Mammary epithelial cell (primary cell): ENCODE results near the gene TTLL4.

Source experiments
- EZH2 ChIP-seq: IDR thresholded peaks from 2 replicates; pipeline ENCODE4 v1.6.1; 2012; ENCODE audit warnings: low read length, inconsistent platforms, borderline replicate concordance
- TF ChIP-seq, protein P1 (sequence below), 2 donors: IDR thresholded peaks in 1 of 2; conservative IDR thresholded peaks in 1 of 2; 2 replicates each; pipeline ENCODE4 v1.5.1; 2011 to 2012; ENCODE audit warnings: inconsistent platforms in 2 of 2, low read length in 2 of 2, mild to moderate bottlenecking in 2 of 2, control low read depth in 1 of 2, low read depth in 1 of 2; ENCODE audit not compliant: insufficient read depth in 1 of 2; ENCODE audit errors: extremely low read depth in 1 of 2

GRCh38 chr2:218680061-218680460 is 30.6 kb upstream of the TTLL4 start:
- TF ChIP-seq, protein P1, sequence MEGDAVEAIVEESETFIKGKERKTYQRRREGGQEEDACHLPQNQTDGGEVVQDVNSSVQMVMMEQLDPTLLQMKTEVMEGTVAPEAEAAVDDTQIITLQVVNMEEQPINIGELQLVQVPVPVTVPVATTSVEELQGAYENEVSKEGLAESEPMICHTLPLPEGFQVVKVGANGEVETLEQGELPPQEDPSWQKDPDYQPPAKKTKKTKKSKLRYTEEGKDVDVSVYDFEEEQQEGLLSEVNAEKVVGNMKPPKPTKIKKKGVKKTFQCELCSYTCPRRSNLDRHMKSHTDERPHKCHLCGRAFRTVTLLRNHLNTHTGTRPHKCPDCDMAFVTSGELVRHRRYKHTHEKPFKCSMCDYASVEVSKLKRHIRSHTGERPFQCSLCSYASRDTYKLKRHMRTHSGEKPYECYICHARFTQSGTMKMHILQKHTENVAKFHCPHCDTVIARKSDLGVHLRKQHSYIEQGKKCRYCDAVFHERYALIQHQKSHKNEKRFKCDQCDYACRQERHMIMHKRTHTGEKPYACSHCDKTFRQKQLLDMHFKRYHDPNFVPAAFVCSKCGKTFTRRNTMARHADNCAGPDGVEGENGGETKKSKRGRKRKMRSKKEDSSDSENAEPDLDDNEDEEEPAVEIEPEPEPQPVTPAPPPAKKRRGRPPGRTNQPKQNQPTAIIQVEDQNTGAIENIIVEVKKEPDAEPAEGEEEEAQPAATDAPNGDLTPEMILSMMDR (conservative IDR thresholded peaks at IDR 0.05 in 1 of 2, IDR thresholded peaks at IDR 0.05 in 1 of 2; ENCODE audit: extremely low read depth in 1 of 2, insufficient read depth in 1 of 2, low read depth in 1 of 2, low read length in 2 of 2), result no peak
- no peak for TF ChIP-seq EZH2
